ENCODE measurements around the gene TMEM164.
"Not testable (repeated sequence)": the region's sequence is repeated elsewhere in the genome, so short reads cannot be mapped to it uniquely, and the experiment has no call there.

TMEM164 gene

GRCh38 chrX:110136136-110136535, 133.2 kb downstream of the TMEM164 start:
- peaks cover 76% of the 10 kb centered on the region for H3K27me3 ChIP-seq
- H3K27ac ChIP-seq: no peak overlapping the region
- H3K4me2 ChIP-seq: no peak overlapping the region
- H3K9ac ChIP-seq: no peak overlapping the region
- TF ChIP-seq Cebpa-rat (IDR thresholded peaks at IDR 0.05): no peak
- H3K36me3 ChIP-seq: no peaks in the 10 kb centered on the region
- H3K9me3 ChIP-seq: peaks cover 18% of the 10 kb centered on the region
- no peaks in the 10 kb centered on the region for H3K4me1 ChIP-seq
- H3K4me3 ChIP-seq: no peak overlapping the region
- peaks cover 11% of the 10 kb centered on the region; the same call in 1 of the 2 replicates for H4K20me1 ChIP-seq

GRCh38 chrX:110138557-110138956, 135.6 kb downstream of the TMEM164 start:
- H3K9me3 ChIP-seq: peaks cover 27% of the 10 kb centered on the region
- H4K20me1 ChIP-seq: peaks cover 11% of the 10 kb centered on the region; the same call in 1 of the 2 replicates
- no peak overlapping the region for H3K4me3 ChIP-seq
- no peak for TF ChIP-seq Cebpa-rat (IDR thresholded peaks at IDR 0.05)
- no peak overlapping the region for H3K9ac ChIP-seq
- no peak overlapping the region for H3K27ac ChIP-seq
- no peaks in the 10 kb centered on the region for H3K4me1 ChIP-seq
- no peak overlapping the region for H3K4me2 ChIP-seq
- peaks cover 65% of the 10 kb centered on the region for H3K27me3 ChIP-seq
- H3K36me3 ChIP-seq: no peaks in the 10 kb centered on the region

- Histone ChIP-seq H4K20me1 (peaks cover 11% of the 10 kb centered on the region; the same call in 1 of the 2 replicates), H3K36me3 (no peaks in the 10 kb centered on the region)
- TF ChIP-seq Cebpa-rat (IDR thresholded peaks at IDR 0.05): no peak
Observed at GRCh38 chrX:110139172-110139571, 136.3 kb downstream of the TMEM164 start.

GRCh38 chrX:110142096-110142495, 139.2 kb downstream of the TMEM164 start:
- H3K27me3 ChIP-seq: peaks cover 47% of the 10 kb centered on the region
- no peak overlapping the region for H3K27ac ChIP-seq
- no peaks in the 10 kb centered on the region; the same call in 1 of the 2 replicates for H3K36me3 ChIP-seq
- no peaks in the 10 kb centered on the region for H3K4me1 ChIP-seq
- H3K4me2 ChIP-seq: no peak overlapping the region
- TF ChIP-seq Cebpa-rat (IDR thresholded peaks at IDR 0.05): no peak
- H4K20me1 ChIP-seq: peaks cover 10% of the 10 kb centered on the region
- no peak overlapping the region for H3K9ac ChIP-seq
- H3K9me3 ChIP-seq: peaks cover 27% of the 10 kb centered on the region
- no peak overlapping the region for H3K4me3 ChIP-seq

More at GRCh38 chrX:110139172-110139571, 136.3 kb downstream of the TMEM164 start:
- Histone ChIP-seq H3K4me2 (no peak overlapping the region), H3K4me3 (no peak overlapping the region), H3K9ac (no peak overlapping the region), H3K9me3 (peaks cover 27% of the 10 kb centered on the region), H3K4me1 (no peaks in the 10 kb centered on the region), H3K27me3 (peaks cover 64% of the 10 kb centered on the region), H3K27ac (no peak overlapping the region)

GRCh38 chrX:110143454-110144210, 140.7 kb downstream of the TMEM164 start:
- Histone ChIP-seq H3K27me3 (peaks cover 46% of the 10 kb centered on the region), H4K20me1 (peaks cover 13% of the 10 kb centered on the region), H3K4me3 (no peak overlapping the region), H3K9me3 (peaks cover 27% of the 10 kb centered on the region), H3K9ac (no peak overlapping the region), H3K4me1 (no peaks in the 10 kb centered on the region), H3K27ac (no peak overlapping the region), H3K4me2 (no peak overlapping the region), H3K36me3 (no peaks in the 10 kb centered on the region; the same call in 1 of the 2 replicates)
- TF ChIP-seq Cebpa-rat (IDR thresholded peaks at IDR 0.05): no peak

- H3K4me2 ChIP-seq: no peak overlapping the region
- H3K27me3 ChIP-seq: peaks cover 45% of the 10 kb centered on the region
Observed at GRCh38 chrX:110145311-110145710, 142.4 kb downstream of the TMEM164 start.

GRCh38 chrX:110145854-110146253, 142.9 kb downstream of the TMEM164 start:
- no peak for TF ChIP-seq Cebpa-rat (IDR thresholded peaks at IDR 0.05)
- Histone ChIP-seq H3K4me2 (no peak overlapping the region), H3K27me3 (peaks cover 44% of the 10 kb centered on the region), H3K36me3 (no peaks in the 10 kb centered on the region; the same call in 1 of the 2 replicates), H3K9me3 (peaks cover 11% of the 10 kb centered on the region), H3K4me1 (no peaks in the 10 kb centered on the region), H4K20me1 (peaks cover 13% of the 10 kb centered on the region), H3K27ac (no peak overlapping the region), H3K9ac (no peak overlapping the region), H3K4me3 (no peak overlapping the region)

More at GRCh38 chrX:110145311-110145710, 142.4 kb downstream of the TMEM164 start:
- Histone ChIP-seq H3K4me3 (no peak overlapping the region), H3K9me3 (peaks cover 16% of the 10 kb centered on the region), H4K20me1 (peaks cover 13% of the 10 kb centered on the region), H3K27ac (no peak overlapping the region), H3K36me3 (no peaks in the 10 kb centered on the region; the same call in 1 of the 2 replicates), H3K9ac (no peak overlapping the region), H3K4me1 (no peaks in the 10 kb centered on the region)
- TF ChIP-seq Cebpa-rat (IDR thresholded peaks at IDR 0.05): no peak

GRCh38 chrX:110146521-110146920, 143.6 kb downstream of the TMEM164 start:
- H3K9ac ChIP-seq: no peak overlapping the region
- peaks cover 51% of the 10 kb centered on the region for H3K27me3 ChIP-seq
- H3K27ac ChIP-seq: no peak overlapping the region
- peaks cover 13% of the 10 kb centered on the region for H4K20me1 ChIP-seq
- no peak overlapping the region for H3K4me3 ChIP-seq
- H3K9me3 ChIP-seq: 0 out of 2 replicates have a peak, but pooled peaks cover 5% of the 10 kb centered on the region
- no peak overlapping the region for H3K4me2 ChIP-seq
- H3K36me3 ChIP-seq: no peaks in the 10 kb centered on the region; the same call in 1 of the 2 replicates
- no peaks in the 10 kb centered on the region for H3K4me1 ChIP-seq
- no peak for TF ChIP-seq Cebpa-rat (IDR thresholded peaks at IDR 0.05)

GRCh38 chrX:110153244-110153643, 150.3 kb downstream of the TMEM164 start:
- H3K36me3 ChIP-seq: no peaks in the 10 kb centered on the region
- H3K4me2 ChIP-seq: no peak overlapping the region
- no peak overlapping the region for H3K9ac ChIP-seq
- no peak overlapping the region for H3K27ac ChIP-seq
- H4K20me1 ChIP-seq: peaks cover 26% of the 10 kb centered on the region; the same call in 1 of the 2 replicates
- H3K9me3 ChIP-seq: no peaks in the 10 kb centered on the region
- H3K27me3 ChIP-seq: peaks cover 85% of the 10 kb centered on the region
- no peak overlapping the region for H3K4me3 ChIP-seq
- TF ChIP-seq Cebpa-rat (IDR thresholded peaks at IDR 0.05): no peak
- no peaks in the 10 kb centered on the region for H3K4me1 ChIP-seq

GRCh38 chrX:110153896-110154295, 151.0 kb downstream of the TMEM164 start:
- no peaks in the 10 kb centered on the region for H3K36me3 ChIP-seq
- H3K9me3 ChIP-seq: no peaks in the 10 kb centered on the region
- no peak overlapping the region for H3K27ac ChIP-seq
- no peak overlapping the region for H3K4me3 ChIP-seq
- H3K4me2 ChIP-seq: no peak overlapping the region
- peaks cover 33% of the 10 kb centered on the region; the same call in 1 of the 2 replicates for H4K20me1 ChIP-seq
- TF ChIP-seq Cebpa-rat (IDR thresholded peaks at IDR 0.05): no peak
- H3K27me3 ChIP-seq: peaks cover 84% of the 10 kb centered on the region
- H3K9ac ChIP-seq: no peak overlapping the region
- no peaks in the 10 kb centered on the region for H3K4me1 ChIP-seq

GRCh38 chrX:110154328-110154727, 151.4 kb downstream of the TMEM164 start:
- H3K27ac ChIP-seq, H3K9ac ChIP-seq, H3K9me3 ChIP-seq, H3K4me1 ChIP-seq, H3K36me3 ChIP-seq, H3K4me3 ChIP-seq, H3K4me2 ChIP-seq: not testable (repeated sequence)
- Histone ChIP-seq H3K27me3 (peaks cover 85% of the 10 kb centered on the region), H4K20me1 (peaks cover 37% of the 10 kb centered on the region; the same call in 1 of the 2 replicates)

Measured in BLaER1 (cell line).